Measurements from ENCODE around the gene SPTY2D1. TPM values are rescaled to one million over a fixed set of nuclear protein-coding genes. Genes with fewer than 3 reads are reported as not detected.
"Not testable (repeated sequence)": the region's sequence is repeated elsewhere in the genome, so short reads cannot be mapped to it uniquely, and the experiment has no call there.

Gene SPTY2D1
- total and polyA plus RNA-seq, 7 donors, result 4.8 to 17.8 (median 15.0) TPM

- H3K27ac ChIP-seq, result no peak overlapping the region
- H3K36me3 ChIP-seq (ENCODE audit: insufficient read depth in 1 of 2, low read depth in 1 of 2), result no peaks in the 10 kb centered on the region
- intact Hi-C loops (cut with DNase I), result no loop called here
- H3K4me3 ChIP-seq, result no peak overlapping the region
- TF ChIP-seq, protein P1, sequence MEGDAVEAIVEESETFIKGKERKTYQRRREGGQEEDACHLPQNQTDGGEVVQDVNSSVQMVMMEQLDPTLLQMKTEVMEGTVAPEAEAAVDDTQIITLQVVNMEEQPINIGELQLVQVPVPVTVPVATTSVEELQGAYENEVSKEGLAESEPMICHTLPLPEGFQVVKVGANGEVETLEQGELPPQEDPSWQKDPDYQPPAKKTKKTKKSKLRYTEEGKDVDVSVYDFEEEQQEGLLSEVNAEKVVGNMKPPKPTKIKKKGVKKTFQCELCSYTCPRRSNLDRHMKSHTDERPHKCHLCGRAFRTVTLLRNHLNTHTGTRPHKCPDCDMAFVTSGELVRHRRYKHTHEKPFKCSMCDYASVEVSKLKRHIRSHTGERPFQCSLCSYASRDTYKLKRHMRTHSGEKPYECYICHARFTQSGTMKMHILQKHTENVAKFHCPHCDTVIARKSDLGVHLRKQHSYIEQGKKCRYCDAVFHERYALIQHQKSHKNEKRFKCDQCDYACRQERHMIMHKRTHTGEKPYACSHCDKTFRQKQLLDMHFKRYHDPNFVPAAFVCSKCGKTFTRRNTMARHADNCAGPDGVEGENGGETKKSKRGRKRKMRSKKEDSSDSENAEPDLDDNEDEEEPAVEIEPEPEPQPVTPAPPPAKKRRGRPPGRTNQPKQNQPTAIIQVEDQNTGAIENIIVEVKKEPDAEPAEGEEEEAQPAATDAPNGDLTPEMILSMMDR (IDR thresholded peaks at IDR 0.05), result no peak
- WGBS, 3 donors, result 59 to 77% (median 61%) methylated on average over 4 of the region's 4 CpGs
- H3K9me3 ChIP-seq, result peaks cover 1% of the 10 kb centered on the region
- ATAC-seq, result no peak
- H3K4me1 ChIP-seq, result no peaks in the 10 kb centered on the region
- H3K27me3 ChIP-seq (ENCODE audit: insufficient read depth in 3 of 3, low read length in 2 of 3), result no peaks in the 10 kb centered on the region
- DNase-seq, result no peak
Measured at GRCh38 chr11:18676803-18677202, 42.7 kb upstream of the SPTY2D1 start.

GRCh38 chr11:18672209-18672608 lies 38.1 kb upstream of the SPTY2D1 start:
- H3K27me3 ChIP-seq (ENCODE audit: insufficient read depth in 3 of 3, low read length in 2 of 3); H3K27ac ChIP-seq; H3K4me3 ChIP-seq; intact Hi-C loops (cut with DNase I); H3K9me3 ChIP-seq; H3K36me3 ChIP-seq (ENCODE audit: insufficient read depth in 1 of 2, low read depth in 1 of 2); DNase-seq; H3K4me1 ChIP-seq; ATAC-seq: not testable (repeated sequence)
- 77 to 85% (median 78%) methylated on average over 7 of the region's 7 CpGs for WGBS, 3 donors

DNA sequence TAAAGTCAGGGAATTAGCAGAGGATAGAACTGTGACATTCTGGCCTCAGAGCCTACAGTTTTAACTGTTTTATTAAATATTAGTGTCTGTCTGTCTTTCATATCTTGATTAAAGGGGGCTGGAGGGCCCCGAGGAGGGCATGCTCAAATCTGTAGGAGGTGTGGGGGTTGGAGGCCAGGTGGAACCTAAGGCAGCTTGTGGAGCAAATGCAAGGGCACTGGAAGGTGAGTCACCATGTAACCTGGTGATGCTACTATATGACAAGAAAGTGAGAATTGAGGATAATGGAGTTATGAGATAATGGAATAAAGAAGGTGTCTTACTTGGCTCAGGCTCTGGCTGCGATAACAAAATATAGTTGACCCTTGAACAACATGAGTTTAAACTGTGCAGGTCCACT lies 37.1 kb upstream of the SPTY2D1 start:
- WGBS, 3 donors, result 87 to 93% (median 89%) methylated on average over 2 of the region's 2 CpGs
- intact Hi-C loops (cut with DNase I), result no loop called here
- H3K9me3 ChIP-seq, result peaks cover 3% of the 10 kb centered on the region
- ATAC-seq, result no peak
- H3K27ac ChIP-seq, result no peak overlapping the region
- TF ChIP-seq, protein P1 (IDR thresholded peaks at IDR 0.05), result no peak
- H3K4me3 ChIP-seq, result no peak overlapping the region
- no peaks in the 10 kb centered on the region for H3K4me1 ChIP-seq
- no peaks in the 10 kb centered on the region for H3K27me3 ChIP-seq (ENCODE audit: insufficient read depth in 3 of 3, low read length in 2 of 3)
- DNase-seq, result no peak
- H3K36me3 ChIP-seq (ENCODE audit: insufficient read depth in 1 of 2, low read depth in 1 of 2), result no peaks in the 10 kb centered on the region

DNA sequence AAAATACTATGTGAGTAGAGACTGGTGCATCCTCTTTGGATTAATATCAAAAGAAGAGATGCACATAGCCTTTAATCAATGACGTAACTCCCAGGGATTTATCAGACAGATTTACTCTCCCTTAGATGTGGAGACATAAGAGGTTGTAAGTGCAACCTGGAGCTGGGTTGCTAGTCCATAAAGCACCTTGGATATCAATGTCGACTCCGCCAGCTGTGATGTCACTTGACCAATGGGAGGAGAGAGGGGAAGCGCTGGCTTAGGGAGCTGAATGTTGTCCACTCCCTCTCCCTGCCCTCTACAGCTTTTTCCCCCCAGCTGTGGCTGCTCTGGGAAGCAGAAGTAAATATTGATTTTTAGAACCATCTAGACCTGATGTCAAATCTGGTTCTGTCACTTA lies 35.6 kb upstream of the SPTY2D1 start:
- DNase-seq (no peak), ATAC-seq (no peak)
- Histone ChIP-seq H3K27ac (no peak overlapping the region), H3K9me3 (peaks cover 3% of the 10 kb centered on the region), H3K36me3 (ENCODE audit: insufficient read depth in 1 of 2, low read depth in 1 of 2) (no peaks in the 10 kb centered on the region), H3K4me3 (no peak overlapping the region), H3K27me3 (ENCODE audit: insufficient read depth in 3 of 3, low read length in 2 of 3) (no peaks in the 10 kb centered on the region), H3K4me1 (no peaks in the 10 kb centered on the region)
- TF ChIP-seq, protein P1 (IDR thresholded peaks at IDR 0.05), result no peak
- intact Hi-C loops (cut with DNase I), result no loop called here
- 46 to 71% (median 57%) methylated on average over 4 of the region's 4 CpGs for WGBS, 3 donors

DNA sequence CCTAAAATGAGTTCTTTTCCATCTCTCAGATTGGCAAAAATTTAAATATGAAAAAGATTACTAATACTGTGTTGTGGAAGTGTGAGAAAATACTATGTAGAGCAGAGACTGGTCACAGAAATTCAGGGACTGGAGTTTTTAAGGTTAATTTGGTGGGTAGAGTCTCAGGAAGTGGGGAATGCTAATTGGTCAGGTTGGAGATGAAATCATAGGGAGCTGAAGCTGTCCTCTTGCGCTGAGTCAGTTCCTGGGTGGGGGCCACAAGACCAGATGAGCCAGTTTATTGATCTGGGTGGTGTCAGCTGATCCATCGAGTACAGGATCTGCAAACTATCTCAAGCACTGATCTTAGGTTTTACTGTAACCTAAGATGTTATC lies 35.1 kb upstream of the SPTY2D1 start:
- no peak for ATAC-seq
- Histone ChIP-seq H3K27ac (no peak overlapping the region), H3K27me3 (ENCODE audit: insufficient read depth in 3 of 3, low read length in 2 of 3) (no peaks in the 10 kb centered on the region), H3K4me1 (no peaks in the 10 kb centered on the region), H3K4me3 (no peak overlapping the region), H3K36me3 (ENCODE audit: insufficient read depth in 1 of 2, low read depth in 1 of 2) (no peaks in the 10 kb centered on the region), H3K9me3 (peaks cover 3% of the 10 kb centered on the region)
- TF ChIP-seq, protein P1 (IDR thresholded peaks at IDR 0.05), result no peak
- WGBS, 3 donors, result 16 to 24% (median 17%) methylated on average over 2 of the region's 2 CpGs
- intact Hi-C loops (cut with DNase I), result no loop called here
- DNase-seq, result no peak
